CD8-positive, alpha-beta memory T cell (primary cell): ENCODE measurements around the gene ANAPC1. TPM values are rescaled to one million over a fixed set of nuclear protein-coding genes. Genes with fewer than 3 reads are reported as not detected.
"Not testable (repeated sequence)": the region's sequence is repeated elsewhere in the genome, so short reads cannot be mapped to it uniquely, and the experiment has no call there.

Experiments used
- CTCF ChIA-PET: fragments of 350-600 bp; sonication (Branson Sonifier 250); formaldehyde crosslinking; loops from one replicate; lab custom pipeline; 2021; ENCODE audit warnings: antibody characterized with exemption; lab: Charles Lee
- POLR2A ChIA-PET: fragments of 350-600 bp; sonication (Branson Sonifier 250); formaldehyde crosslinking; loops from one replicate; lab custom pipeline; 2021; ENCODE audit warnings: antibody characterized with exemption; lab: Charles Lee
- DNase-seq, 5 donors: peaks; one replicate each; pipeline versions ENCODE4 v3.0.0 to v3.0.0-alpha.2; 2020 to 2022; ENCODE audit warnings: mixed read lengths in 1 of 5
- H3K27ac ChIP-seq: one replicate; pipeline ENCODE4 v1.7.0; 2013; ENCODE audit warnings: low read depth, mild to moderate bottlenecking, low read length, moderate library complexity
- H3K27me3 ChIP-seq: 2 replicates; pipeline ENCODE4 v1.7.0; 2013; ENCODE audit warnings: low read length, mild to moderate bottlenecking; ENCODE audit not compliant: insufficient read depth, poor library complexity, severe bottlenecking
- H3K36me3 ChIP-seq: 2 replicates; pipeline ENCODE4 v1.7.0; 2013; ENCODE audit warnings: mild to moderate bottlenecking, low read length, moderate library complexity; ENCODE audit not compliant: insufficient read depth
- H3K4me1 ChIP-seq: 2 replicates; pipeline ENCODE4 v1.7.0; 2013; ENCODE audit warnings: mild to moderate bottlenecking, low read length, moderate library complexity; ENCODE audit not compliant: insufficient read depth
- H3K4me3 ChIP-seq: 2 replicates; pipeline ENCODE4 v1.7.0; 2013; ENCODE audit warnings: mild to moderate bottlenecking, low read length
- H3K9me3 ChIP-seq: 2 replicates; pipeline ENCODE4 v1.7.0; 2013; ENCODE audit warnings: mild to moderate bottlenecking, low read length
- H3K27ac Mint-ChIP-seq, 8 donors: one replicate each; pipeline ENCODE4 v1.8.0; 2020 to 2021; ENCODE audit warnings: mixed read lengths in 8 of 8, mild to moderate bottlenecking in 6 of 8, inconsistent platforms in 3 of 8, moderate library complexity in 3 of 8
- H3K27me3 Mint-ChIP-seq, 2 donors: one replicate each; pipeline ENCODE4 v1.8.0; 2020 to 2021; ENCODE audit warnings: mixed read lengths in 2 of 2, mild to moderate bottlenecking in 1 of 2, moderate library complexity in 1 of 2
- H3K36me3 Mint-ChIP-seq, 3 donors: one replicate each; pipeline ENCODE4 v1.8.0; 2020 to 2021; ENCODE audit warnings: mixed read lengths in 3 of 3, inconsistent platforms in 1 of 3, mild to moderate bottlenecking in 1 of 3
- H3K4me1 Mint-ChIP-seq, 3 donors: one replicate each; pipeline ENCODE4 v1.8.0; 2020 to 2021; ENCODE audit warnings: mixed read lengths in 3 of 3, inconsistent platforms in 1 of 3, mild to moderate bottlenecking in 1 of 3
- H3K4me3 Mint-ChIP-seq, 7 donors: one replicate each; pipeline ENCODE4 v1.8.0; 2020 to 2021; ENCODE audit warnings: mixed read lengths in 7 of 7, mild to moderate bottlenecking in 6 of 7, moderate library complexity in 4 of 7, inconsistent platforms in 2 of 7
- H3K9me3 Mint-ChIP-seq, 5 donors: one replicate each; pipeline ENCODE4 v1.8.0; 2020 to 2022; ENCODE audit warnings: mixed read lengths in 5 of 5, mild to moderate bottlenecking in 3 of 5, moderate library complexity in 2 of 5, inconsistent platforms in 1 of 5
- polyA plus RNA-seq: library from polyadenylated mRNA; unstranded; fragments of 300-500 nt; fragmentation: Illumina TruSeq; gene quantifications from one replicate; pipeline ENCODE4 v1.2.3, GENCODE V29; 2021
- total RNA-seq, 2 experiments: library from RNA; stranded (reverse); gene quantifications; one replicate each; pipeline ENCODE4 v1.2.3, GENCODE V29; 2021

Gene ANAPC1
- total and polyA plus RNA-seq, 3 experiments from 2014 or later, result 28.9 to 131 (median 128) TPM

DNA sequence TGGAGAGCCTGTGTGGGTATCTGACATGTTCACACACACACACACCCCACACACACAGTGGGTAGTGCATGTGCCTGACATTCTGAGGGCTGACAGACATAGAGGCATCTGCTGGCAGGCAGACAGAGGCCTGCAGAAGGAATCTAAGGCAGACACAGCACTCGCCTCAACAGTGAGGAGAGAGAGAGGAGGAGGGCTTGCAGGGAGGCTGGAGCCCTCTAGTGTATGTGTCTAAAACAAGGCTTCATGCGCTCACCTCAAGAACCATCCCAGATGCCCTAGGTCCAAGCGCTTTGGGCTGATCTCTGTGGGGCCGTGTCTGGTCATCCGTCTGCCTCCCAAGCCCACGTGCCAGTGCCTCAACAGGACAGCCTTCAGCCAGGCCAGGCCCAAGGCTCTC is 158.3 kb downstream of the ANAPC1 start:
- H3K27ac Mint-ChIP-seq, H3K9me3 ChIP-seq, H3K27me3 Mint-ChIP-seq, H3K36me3 ChIP-seq, H3K4me3 ChIP-seq, H3K4me1 ChIP-seq, H3K9me3 Mint-ChIP-seq, H3K4me1 Mint-ChIP-seq, H3K27ac ChIP-seq, POLR2A ChIA-PET, CTCF ChIA-PET, H3K4me3 Mint-ChIP-seq, H3K27me3 ChIP-seq, H3K36me3 Mint-ChIP-seq, DNase-seq: not testable (repeated sequence)

DNA sequence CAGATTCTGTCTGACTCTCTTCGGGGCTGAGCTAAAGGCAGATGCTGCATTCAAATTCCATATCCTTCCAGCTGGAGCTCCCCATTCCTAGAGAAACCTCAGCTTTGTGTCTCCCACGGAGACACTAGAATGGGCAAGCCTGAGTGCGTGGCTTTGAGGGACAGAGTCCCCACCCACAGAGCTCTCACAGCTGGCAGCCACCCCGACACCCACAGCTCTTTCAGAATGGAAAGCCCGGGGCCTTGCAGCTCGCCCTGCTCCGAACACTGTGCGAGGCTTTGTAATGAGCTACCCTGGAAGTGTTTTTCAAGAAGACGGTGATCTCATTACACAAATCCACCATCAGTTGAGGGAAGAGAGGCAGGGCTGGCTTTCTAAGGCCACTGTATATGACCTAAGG is 164.4 kb downstream of the ANAPC1 start:
- CTCF ChIA-PET, result interaction anchor here (1.4 kb wide), 1 partner anchor 599 kb away, joined by 3 read pairs; the partner anchor contains the start of gene BCL2L11
- H3K4me1 Mint-ChIP-seq, H3K27ac ChIP-seq, H3K4me1 ChIP-seq, H3K9me3 ChIP-seq, POLR2A ChIA-PET, H3K27ac Mint-ChIP-seq, H3K36me3 ChIP-seq, H3K27me3 Mint-ChIP-seq, DNase-seq, H3K9me3 Mint-ChIP-seq, H3K4me3 Mint-ChIP-seq, H3K27me3 ChIP-seq, H3K36me3 Mint-ChIP-seq, H3K4me3 ChIP-seq: not testable (repeated sequence)

Other genes with a start within 250 kb of the ANAPC1 start
- under 1 TPM; 0.75 to 0.88 TPM for gene MERTK, start 14.4 kb upstream of the ANAPC1 start, total RNA-seq
- 0.14 TPM for gene MERTK, start 14.4 kb upstream of the ANAPC1 start, polyA plus RNA-seq
- gene TMEM87B, start 171.1 kb upstream of the ANAPC1 start, total RNA-seq, result 10 to 100 TPM; 16.8 to 17.3 TPM
- gene TMEM87B, start 171.1 kb upstream of the ANAPC1 start, polyA plus RNA-seq, result 12.9 TPM